Ishikawa (cell line): ENCODE data around the gene IPO9.

Experiments used
- CEBPB ChIP-seq: IDR thresholded peaks from 2 replicates; pipeline ENCODE4 v1.6.1; 2012
- CREB1 ChIP-seq: IDR thresholded peaks from 2 replicates; pipeline ENCODE4 v1.6.1; 2012; ENCODE audit warnings: low read depth
- EGR1 ChIP-seq: IDR thresholded peaks from 2 replicates; pipeline ENCODE4 v1.6.1; 2012
- EP300 ChIP-seq: IDR thresholded peaks from 2 replicates; pipeline ENCODE4 v1.6.1; 2012; ENCODE audit warnings: borderline replicate concordance
- FOXM1 ChIP-seq: IDR thresholded peaks from 2 replicates; pipeline ENCODE4 v1.6.1; 2012; ENCODE audit warnings: low read depth, borderline replicate concordance
- NFIC ChIP-seq: IDR thresholded peaks from 2 replicates; pipeline ENCODE4 v1.6.1; 2012
- RAD21 ChIP-seq: IDR thresholded peaks from 2 replicates; pipeline ENCODE4 v1.6.1; 2012; ENCODE audit warnings: low read depth
- TAF1 ChIP-seq: IDR thresholded peaks from 2 replicates; pipeline ENCODE4 v1.6.1; 2012; ENCODE audit warnings: low read depth, mild to moderate bottlenecking
- TCF12 ChIP-seq: IDR thresholded peaks from 2 replicates; pipeline ENCODE4 v1.6.1; 2012; ENCODE audit warnings: low read depth
- TEAD4 ChIP-seq: IDR thresholded peaks from 2 replicates; pipeline ENCODE4 v1.6.1; 2012
- YY1 ChIP-seq: IDR thresholded peaks from 2 replicates; pipeline ENCODE4 v1.6.1; 2012; ENCODE audit warnings: low read depth
- ZBTB7A ChIP-seq: IDR thresholded peaks from 2 replicates; pipeline ENCODE4 v1.6.1; 2012; ENCODE audit warnings: low read depth
- TF ChIP-seq, protein P1 (sequence below): IDR thresholded peaks from 2 replicates; pipeline ENCODE4 v1.6.1; 2012
- TF ChIP-seq, protein P2 (sequence below): IDR thresholded peaks from 2 replicates; pipeline ENCODE4 v1.6.1; 2012
- TF ChIP-seq, protein P3 (sequence below): IDR thresholded peaks from 2 replicates; pipeline ENCODE4 v1.6.1; 2012; ENCODE audit warnings: low read depth, mild to moderate bottlenecking

The IPO9 gene

DNA sequence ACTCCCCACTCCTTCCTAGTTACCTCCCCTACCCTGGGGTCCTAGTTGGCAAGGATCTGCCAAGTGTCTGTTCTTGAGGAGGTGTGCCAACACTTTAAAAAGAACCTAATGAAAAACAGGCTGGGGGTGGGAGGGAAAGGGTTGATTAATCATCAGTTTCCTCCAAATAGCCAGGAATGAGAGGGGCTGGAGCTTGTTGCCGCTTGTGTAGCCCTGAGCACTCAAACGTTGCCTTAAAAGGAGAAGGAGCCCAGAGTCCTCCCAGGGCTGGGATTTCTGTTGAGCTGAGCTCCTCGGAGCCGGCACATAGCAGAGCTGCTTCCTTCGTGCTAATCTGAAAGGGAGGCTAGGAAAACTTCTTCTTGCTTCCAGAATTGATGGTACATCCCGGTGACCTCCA lies 75.6 kb downstream of the IPO9 start:
- no peak for TF ChIP-seq FOXM1
- TF ChIP-seq, protein P1, sequence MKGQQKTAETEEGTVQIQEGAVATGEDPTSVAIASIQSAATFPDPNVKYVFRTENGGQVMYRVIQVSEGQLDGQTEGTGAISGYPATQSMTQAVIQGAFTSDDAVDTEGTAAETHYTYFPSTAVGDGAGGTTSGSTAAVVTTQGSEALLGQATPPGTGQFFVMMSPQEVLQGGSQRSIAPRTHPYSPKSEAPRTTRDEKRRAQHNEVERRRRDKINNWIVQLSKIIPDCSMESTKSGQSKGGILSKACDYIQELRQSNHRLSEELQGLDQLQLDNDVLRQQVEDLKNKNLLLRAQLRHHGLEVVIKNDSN = no peak

DNA sequence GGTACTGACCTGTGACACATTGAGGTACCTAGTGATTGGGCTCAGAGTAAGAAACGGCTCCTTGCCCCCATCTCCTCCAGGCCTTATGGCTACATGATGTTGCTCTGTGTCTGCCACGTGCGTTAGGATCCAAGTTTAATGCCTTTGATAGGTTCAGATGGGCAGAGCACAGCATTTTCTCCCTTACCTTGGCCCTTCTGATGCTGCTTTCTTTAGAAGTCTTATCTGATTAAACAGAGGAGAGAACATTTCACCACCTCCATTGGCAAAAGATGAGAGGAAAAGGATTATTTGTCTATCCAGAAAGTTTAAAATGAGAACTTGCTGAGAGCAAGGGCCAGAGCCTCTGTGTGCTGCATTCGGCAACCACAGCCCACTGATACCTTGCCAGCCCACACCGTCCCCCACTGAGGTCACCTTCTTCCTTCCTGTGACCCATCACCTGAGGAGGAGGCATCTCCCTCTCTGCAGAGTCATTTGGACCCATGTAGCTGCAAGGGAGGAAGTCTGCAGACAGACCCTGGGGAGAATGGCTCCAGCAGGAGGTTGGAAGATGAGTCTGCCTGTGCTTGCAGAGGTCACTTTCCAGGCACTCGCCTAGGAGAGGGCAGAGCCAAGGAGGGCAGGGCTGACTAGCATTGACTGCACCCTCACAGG lies 76.4 kb downstream of the IPO9 start:
- no peak for TF ChIP-seq FOXM1
- no peak for TF ChIP-seq RAD21
- TF ChIP-seq, protein P1 = no peak
- no peak for TF ChIP-seq EGR1
- TF ChIP-seq ZBTB7A = no peak
- no peak for TF ChIP-seq CREB1
- TF ChIP-seq CEBPB = no peak
- no peak for TF ChIP-seq TAF1
- TF ChIP-seq TCF12 = no peak
- TF ChIP-seq, protein P2, sequence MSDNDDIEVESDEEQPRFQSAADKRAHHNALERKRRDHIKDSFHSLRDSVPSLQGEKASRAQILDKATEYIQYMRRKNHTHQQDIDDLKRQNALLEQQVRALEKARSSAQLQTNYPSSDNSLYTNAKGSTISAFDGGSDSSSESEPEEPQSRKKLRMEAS = no peak
- TF ChIP-seq YY1 = no peak
- no peak for TF ChIP-seq EP300
- no peak for TF ChIP-seq TEAD4
- TF ChIP-seq, protein P3, sequence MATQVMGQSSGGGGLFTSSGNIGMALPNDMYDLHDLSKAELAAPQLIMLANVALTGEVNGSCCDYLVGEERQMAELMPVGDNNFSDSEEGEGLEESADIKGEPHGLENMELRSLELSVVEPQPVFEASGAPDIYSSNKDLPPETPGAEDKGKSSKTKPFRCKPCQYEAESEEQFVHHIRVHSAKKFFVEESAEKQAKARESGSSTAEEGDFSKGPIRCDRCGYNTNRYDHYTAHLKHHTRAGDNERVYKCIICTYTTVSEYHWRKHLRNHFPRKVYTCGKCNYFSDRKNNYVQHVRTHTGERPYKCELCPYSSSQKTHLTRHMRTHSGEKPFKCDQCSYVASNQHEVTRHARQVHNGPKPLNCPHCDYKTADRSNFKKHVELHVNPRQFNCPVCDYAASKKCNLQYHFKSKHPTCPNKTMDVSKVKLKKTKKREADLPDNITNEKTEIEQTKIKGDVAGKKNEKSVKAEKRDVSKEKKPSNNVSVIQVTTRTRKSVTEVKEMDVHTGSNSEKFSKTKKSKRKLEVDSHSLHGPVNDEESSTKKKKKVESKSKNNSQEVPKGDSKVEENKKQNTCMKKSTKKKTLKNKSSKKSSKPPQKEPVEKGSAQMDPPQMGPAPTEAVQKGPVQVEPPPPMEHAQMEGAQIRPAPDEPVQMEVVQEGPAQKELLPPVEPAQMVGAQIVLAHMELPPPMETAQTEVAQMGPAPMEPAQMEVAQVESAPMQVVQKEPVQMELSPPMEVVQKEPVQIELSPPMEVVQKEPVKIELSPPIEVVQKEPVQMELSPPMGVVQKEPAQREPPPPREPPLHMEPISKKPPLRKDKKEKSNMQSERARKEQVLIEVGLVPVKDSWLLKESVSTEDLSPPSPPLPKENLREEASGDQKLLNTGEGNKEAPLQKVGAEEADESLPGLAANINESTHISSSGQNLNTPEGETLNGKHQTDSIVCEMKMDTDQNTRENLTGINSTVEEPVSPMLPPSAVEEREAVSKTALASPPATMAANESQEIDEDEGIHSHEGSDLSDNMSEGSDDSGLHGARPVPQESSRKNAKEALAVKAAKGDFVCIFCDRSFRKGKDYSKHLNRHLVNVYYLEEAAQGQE = no peak
- TF ChIP-seq NFIC = no peak

DNA sequence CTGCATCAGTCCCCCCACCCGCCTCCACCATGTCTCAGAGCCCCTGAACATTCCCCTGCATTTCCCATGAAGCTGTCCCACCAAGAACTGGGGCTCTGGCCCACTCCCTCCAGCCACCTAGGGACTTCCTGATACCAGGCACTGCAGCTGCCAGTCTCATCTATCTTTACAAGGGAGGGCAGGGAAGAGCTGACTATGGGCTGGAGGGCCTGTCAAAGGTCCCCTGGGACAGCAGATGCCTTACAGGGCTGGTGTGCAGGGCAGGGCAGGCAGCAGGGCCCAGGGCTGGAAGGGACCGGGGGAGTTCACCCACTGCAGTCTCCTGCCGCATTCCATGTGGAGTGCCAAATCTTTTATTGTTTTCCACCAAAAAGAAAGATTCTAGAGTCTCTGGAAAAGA lies 77.4 kb downstream of the IPO9 start:
- TF ChIP-seq EP300 (no peak), CEBPB (no peak), FOXM1 (no peak), TAF1 (no peak), RAD21 (no peak), EGR1 (no peak), TCF12 (no peak), CREB1 (no peak), YY1 (no peak), TEAD4 (no peak), ZBTB7A (no peak)
- TF ChIP-seq, protein P2 = no peak
- TF ChIP-seq, protein P3 = no peak

DNA sequence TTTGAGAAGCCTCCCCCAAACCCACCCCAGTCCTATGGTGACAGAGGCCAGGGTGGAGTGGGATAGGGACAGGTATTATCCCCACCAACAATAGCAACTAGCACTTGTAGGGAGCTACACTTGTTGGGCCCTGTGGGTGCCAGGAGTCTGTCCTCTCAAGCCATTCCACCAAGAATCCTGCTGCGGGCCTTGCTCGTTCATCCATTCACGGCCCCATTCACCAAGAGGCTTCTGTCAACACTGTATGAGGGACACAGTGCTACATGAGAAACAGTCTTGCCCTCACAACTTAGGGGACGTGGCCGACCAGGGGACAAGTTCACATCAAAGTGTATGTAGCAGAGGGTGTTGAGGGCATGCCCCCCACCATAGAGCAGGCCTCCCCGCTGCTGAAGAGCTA lies 78.7 kb downstream of the IPO9 start:
- TF ChIP-seq ZBTB7A (no peak), TAF1 (no peak), TEAD4 (no peak), FOXM1 (no peak), YY1 (no peak), NFIC (no peak), EP300 (no peak), TCF12 (no peak), CREB1 (no peak)
- TF ChIP-seq, protein P3 = no peak
- TF ChIP-seq, protein P1 = no peak
